ENCODE data around the gene C16orf96. TPM values are rescaled to one million over a fixed set of nuclear protein-coding genes. Genes with fewer than 3 reads are reported as not detected.

Gene C16orf96
- total and polyA plus RNA-seq, 2 of the 13 experiments (the other 11 are each of a cell fraction or from before 2014, with no cell fraction given), result 0.03 TPM; not detected in 1

DNA sequence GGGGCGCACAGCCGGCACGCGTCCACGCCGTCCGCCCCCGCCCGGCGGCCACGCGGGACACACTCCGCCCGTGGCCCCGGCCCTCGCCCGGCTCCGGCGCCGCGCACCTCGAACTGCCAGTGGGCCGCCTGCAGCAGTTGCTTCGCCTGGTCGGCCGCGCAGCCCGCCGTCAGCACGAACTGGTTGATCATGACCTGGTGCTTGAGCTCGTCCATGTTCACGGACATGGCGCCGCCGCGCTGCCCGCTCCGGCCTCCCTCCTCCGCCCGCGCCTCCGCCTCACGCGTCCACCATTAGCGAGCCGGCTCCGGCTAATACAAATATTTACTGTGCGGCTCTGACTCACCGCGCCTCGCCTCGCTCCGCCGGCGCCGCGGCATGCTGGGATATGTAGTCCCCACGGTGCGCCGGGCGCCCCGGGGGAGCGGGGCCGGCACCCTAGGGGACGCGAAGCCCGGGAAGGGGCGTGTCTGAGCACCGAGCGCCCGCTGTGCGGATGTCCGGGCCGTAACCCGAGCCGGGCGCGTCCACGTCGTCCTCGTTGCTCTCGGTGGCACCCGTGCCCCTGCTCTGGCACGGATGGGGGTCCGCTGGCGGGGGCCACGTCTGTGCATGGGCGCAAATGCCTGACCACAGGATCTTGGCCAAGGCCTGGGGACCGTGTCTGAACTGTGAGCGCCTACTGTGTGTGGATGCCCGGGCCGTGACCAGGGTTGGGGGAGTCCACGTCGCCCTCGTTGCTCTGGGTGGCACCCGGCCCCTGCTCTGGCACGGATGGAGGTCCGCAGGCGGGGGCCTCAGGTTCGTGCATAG is 58.6 kb downstream of the C16orf96 start, which contains the start of gene UBALD1 (continued):
- peak; percentile 73 for TF ChIP-seq HDAC1 (CRISPR knock-in tag; IDR thresholded peaks at IDR 0.05)
- peak; percentile 84 for TF ChIP-seq ZFX (CRISPR knock-in tag; IDR thresholded peaks at IDR 0.05; ENCODE audit: low read depth)
- no peak for TF ChIP-seq GATA4 (IDR thresholded peaks at IDR 0.05; ENCODE audit: borderline replicate concordance, low read depth)
- TF ChIP-seq ZNF496 (CRISPR knock-in tag; IDR thresholded peaks at IDR 0.05; ENCODE audit: insufficient replicate concordance), result no peak
- TF ChIP-seq, protein P1, sequence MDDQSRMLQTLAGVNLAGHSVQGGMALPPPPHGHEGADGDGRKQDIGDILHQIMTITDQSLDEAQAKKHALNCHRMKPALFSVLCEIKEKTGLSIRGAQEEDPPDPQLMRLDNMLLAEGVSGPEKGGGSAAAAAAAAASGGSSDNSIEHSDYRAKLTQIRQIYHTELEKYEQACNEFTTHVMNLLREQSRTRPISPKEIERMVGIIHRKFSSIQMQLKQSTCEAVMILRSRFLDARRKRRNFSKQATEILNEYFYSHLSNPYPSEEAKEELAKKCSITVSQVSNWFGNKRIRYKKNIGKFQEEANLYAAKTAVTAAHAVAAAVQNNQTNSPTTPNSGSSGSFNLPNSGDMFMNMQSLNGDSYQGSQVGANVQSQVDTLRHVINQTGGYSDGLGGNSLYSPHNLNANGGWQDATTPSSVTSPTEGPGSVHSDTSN (CRISPR knock-in tag; IDR thresholded peaks at IDR 0.05; ENCODE audit: borderline replicate concordance), result no peak
- TF ChIP-seq MLLT10 (CRISPR knock-in tag; IDR thresholded peaks at IDR 0.05), result no peak
- TF ChIP-seq, protein P2, sequence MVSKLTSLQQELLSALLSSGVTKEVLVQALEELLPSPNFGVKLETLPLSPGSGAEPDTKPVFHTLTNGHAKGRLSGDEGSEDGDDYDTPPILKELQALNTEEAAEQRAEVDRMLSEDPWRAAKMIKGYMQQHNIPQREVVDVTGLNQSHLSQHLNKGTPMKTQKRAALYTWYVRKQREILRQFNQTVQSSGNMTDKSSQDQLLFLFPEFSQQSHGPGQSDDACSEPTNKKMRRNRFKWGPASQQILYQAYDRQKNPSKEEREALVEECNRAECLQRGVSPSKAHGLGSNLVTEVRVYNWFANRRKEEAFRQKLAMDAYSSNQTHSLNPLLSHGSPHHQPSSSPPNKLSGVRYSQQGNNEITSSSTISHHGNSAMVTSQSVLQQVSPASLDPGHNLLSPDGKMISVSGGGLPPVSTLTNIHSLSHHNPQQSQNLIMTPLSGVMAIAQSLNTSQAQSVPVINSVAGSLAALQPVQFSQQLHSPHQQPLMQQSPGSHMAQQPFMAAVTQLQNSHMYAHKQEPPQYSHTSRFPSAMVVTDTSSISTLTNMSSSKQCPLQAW (CRISPR knock-in tag; IDR thresholded peaks at IDR 0.05), result peak; percentile 82
- TF ChIP-seq, protein P3, sequence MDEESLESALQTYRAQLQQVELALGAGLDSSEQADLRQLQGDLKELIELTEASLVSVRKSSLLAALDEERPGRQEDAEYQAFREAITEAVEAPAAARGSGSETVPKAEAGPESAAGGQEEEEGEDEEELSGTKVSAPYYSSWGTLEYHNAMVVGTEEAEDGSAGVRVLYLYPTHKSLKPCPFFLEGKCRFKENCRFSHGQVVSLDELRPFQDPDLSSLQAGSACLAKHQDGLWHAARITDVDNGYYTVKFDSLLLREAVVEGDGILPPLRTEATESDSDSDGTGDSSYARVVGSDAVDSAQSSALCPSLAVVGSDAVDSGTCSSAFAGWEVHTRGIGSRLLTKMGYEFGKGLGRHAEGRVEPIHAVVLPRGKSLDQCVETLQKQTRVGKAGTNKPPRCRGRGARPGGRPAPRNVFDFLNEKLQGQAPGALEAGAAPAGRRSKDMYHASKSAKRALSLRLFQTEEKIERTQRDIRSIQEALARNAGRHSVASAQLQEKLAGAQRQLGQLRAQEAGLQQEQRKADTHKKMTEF (CRISPR knock-in tag; IDR thresholded peaks at IDR 0.05), result peak; percentile 75
- TF ChIP-seq REXO4 (CRISPR knock-in tag; IDR thresholded peaks at IDR 0.05; ENCODE audit: borderline replicate concordance), result no peak
- TF ChIP-seq RFX5 (IDR thresholded peaks at IDR 0.05; ENCODE audit: low read depth, low read length), result no peak
- 0 out of 2 replicates have a peak, but pooled peaks have one; percentile 28 for TF ChIP-seq TEAD2 (CRISPR knock-in tag; IDR thresholded peaks at IDR 0.05)
- no peak for TF ChIP-seq ZFP41 (CRISPR knock-in tag; IDR thresholded peaks at IDR 0.05; ENCODE audit: borderline replicate concordance)
- TF ChIP-seq, protein P4, sequence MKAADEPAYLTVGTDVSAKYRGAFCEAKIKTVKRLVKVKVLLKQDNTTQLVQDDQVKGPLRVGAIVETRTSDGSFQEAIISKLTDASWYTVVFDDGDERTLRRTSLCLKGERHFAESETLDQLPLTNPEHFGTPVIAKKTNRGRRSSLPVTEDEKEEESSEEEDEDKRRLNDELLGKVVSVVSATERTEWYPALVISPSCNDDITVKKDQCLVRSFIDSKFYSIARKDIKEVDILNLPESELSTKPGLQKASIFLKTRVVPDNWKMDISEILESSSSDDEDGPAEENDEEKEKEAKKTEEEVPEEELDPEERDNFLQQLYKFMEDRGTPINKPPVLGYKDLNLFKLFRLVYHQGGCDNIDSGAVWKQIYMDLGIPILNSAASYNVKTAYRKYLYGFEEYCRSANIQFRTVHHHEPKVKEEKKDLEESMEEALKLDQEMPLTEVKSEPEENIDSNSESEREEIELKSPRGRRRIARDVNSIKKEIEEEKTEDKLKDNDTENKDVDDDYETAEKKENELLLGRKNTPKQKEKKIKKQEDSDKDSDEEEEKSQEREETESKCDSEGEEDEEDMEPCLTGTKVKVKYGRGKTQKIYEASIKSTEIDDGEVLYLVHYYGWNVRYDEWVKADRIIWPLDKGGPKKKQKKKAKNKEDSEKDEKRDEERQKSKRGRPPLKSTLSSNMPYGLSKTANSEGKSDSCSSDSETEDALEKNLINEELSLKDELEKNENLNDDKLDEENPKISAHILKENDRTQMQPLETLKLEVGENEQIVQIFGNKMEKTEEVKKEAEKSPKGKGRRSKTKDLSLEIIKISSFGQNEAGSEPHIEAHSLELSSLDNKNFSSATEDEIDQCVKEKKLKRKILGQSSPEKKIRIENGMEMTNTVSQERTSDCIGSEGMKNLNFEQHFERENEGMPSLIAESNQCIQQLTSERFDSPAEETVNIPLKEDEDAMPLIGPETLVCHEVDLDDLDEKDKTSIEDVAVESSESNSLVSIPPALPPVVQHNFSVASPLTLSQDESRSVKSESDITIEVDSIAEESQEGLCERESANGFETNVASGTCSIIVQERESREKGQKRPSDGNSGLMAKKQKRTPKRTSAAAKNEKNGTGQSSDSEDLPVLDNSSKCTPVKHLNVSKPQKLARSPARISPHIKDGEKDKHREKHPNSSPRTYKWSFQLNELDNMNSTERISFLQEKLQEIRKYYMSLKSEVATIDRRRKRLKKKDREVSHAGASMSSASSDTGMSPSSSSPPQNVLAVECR (CRISPR knock-in tag; IDR thresholded peaks at IDR 0.05; ENCODE audit: borderline replicate concordance), result peak; percentile 81; the same call in 1 of the 2 replicates
- TF ChIP-seq FOSL1 (CRISPR knock-in tag; IDR thresholded peaks at IDR 0.05; ENCODE audit: borderline replicate concordance), result peak; percentile 94
- no peak for TF ChIP-seq NFIB (CRISPR knock-in tag; IDR thresholded peaks at IDR 0.05; ENCODE audit: borderline replicate concordance)
- no peak for TF ChIP-seq ZEB1 (IDR thresholded peaks at IDR 0.05; ENCODE audit: insufficient replicate concordance, low read depth)
- peak; percentile 19; the same call in 1 of the 2 replicates for TF ChIP-seq MIER2 (CRISPR knock-in tag; IDR thresholded peaks at IDR 0.05)
- no peak for TF ChIP-seq ATM (IDR thresholded peaks at IDR 0.05; ENCODE audit: borderline replicate concordance)
- TF ChIP-seq LCORL (IDR thresholded peaks at IDR 0.05), result no peak
- peak; percentile 28; the same call in 1 of the 2 replicates for TF ChIP-seq LCORL (CRISPR knock-in tag; IDR thresholded peaks at IDR 0.05)

Data from HepG2 (cell line).